Liver (tissue), 4 donors: ENCODE results near the gene MFSD1. TPM values are rescaled to one million over a fixed set of nuclear protein-coding genes. Genes with fewer than 3 reads are reported as not detected.

ENCODE experiments used
- polyA plus RNA-seq, 2 donors: library from polyadenylated mRNA; stranded (reverse) in 1 of 2; unstranded in 1 of 2; fragments of 200-250 nt in 1 of 2; fragments of >200 nt in 1 of 2; fragmentation: Nextera tagmentation in 1 of 2; extraction: Ambion mirVana in 1 of 2; gene quantifications; one replicate each; pipeline versions ENCODE4 v1.2.1 to v1.2.3, GENCODE V29; 2013 to 2015
- total RNA-seq, 2 donors: library from RNA; depleted of rRNA; stranded (reverse); fragments of >200 nt; gene quantifications; one replicate each; pipeline ENCODE4 v1.2.3, GENCODE V29; 2014
- donor health status: healthy.
- donor health status: healthy.
- donor health status: healthy.

The MFSD1 gene
- total and polyA plus RNA-seq, 4 donors: 30.4 to 84.7 (median 60.3) TPM

Other genes starting within 250 kb of the MFSD1 start
- 1 to 10 TPM in 1 of 2 donors, under 1 TPM in 1; 0.25 to 3.3 TPM for gene MLF1, start 230.9 kb upstream of the MFSD1 start, total RNA-seq
- gene MLF1, start 230.9 kb upstream of the MFSD1 start, polyA plus RNA-seq: under 1 TPM; 0.20 to 0.64 TPM
- 10 to 100 TPM; 35.0 to 73.2 TPM for gene GFM1, start 157.5 kb upstream of the MFSD1 start, total RNA-seq
- gene GFM1, start 157.5 kb upstream of the MFSD1 start, polyA plus RNA-seq: 10 to 100 TPM; 33.8 to 36.5 TPM
- 10 to 100 TPM in 1 of 2 donors, 1 to 10 TPM in 1; 1.7 to 52.2 TPM for gene LXN, start 129.4 kb upstream of the MFSD1 start, total RNA-seq
- gene LXN, start 129.4 kb upstream of the MFSD1 start, polyA plus RNA-seq: 1 to 10 TPM; 2.5 to 2.8 TPM
- gene RARRES1, start 69.6 kb upstream of the MFSD1 start, total RNA-seq: 1 to 10 TPM in 1 of 2 donors, under 1 TPM in 1; 0.92 to 6.9 TPM
- gene RARRES1, start 69.6 kb upstream of the MFSD1 start, polyA plus RNA-seq: 1 to 10 TPM; 1.6 to 3.2 TPM